Measurements from ENCODE around the gene CARD9.

CARD9 gene

GRCh38 chr9:136379401-136379800 is 5.9 kb upstream of the CARD9 start:
- no peak for DNase-seq

- DNase-seq, result no peak
Observed at GRCh38 chr9:136379003-136379287, 5.5 kb upstream of the CARD9 start.

DNA sequence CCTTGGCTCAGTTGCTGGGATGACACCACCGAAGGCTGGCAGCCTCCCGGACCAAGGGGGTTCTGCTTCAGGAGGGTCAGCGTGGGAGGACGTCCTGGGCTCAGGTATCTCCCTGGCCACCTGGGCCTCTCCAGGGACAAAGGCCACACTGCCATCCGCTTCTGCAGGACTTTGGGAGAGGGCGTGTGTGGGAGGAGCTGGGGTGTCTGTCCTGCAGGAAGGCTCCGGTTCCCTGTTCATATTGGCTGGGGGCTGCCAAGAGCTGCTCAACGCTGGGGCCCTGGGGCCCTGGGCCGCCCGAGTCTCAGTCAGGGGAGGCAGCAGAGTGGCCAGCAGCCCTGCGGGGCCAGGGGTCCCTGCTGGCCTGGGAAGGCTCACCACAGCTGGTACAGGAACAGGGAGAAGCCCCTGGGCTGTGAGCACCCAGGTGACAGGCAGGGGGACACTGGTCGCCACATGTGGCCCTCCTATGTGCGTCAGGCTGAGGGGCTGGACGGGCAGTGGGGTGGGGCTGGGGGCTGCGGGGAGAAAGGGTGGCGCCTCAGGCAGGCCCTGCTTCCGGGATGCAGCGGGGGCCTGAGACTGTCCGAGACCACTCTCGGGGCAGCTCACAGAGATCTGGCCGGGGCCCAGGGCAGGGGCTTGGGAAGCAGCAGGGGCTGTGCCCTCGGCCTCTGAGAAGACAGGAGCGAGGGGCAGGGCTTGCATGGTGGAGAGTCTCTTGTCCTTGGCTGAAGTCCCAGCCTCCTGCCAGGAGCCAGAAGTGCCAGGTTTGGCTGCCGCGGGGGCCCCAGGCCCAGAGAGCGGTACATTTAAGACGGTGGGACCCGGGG is 4.9 kb upstream of the CARD9 start:
- no peak for DNase-seq

DNA sequence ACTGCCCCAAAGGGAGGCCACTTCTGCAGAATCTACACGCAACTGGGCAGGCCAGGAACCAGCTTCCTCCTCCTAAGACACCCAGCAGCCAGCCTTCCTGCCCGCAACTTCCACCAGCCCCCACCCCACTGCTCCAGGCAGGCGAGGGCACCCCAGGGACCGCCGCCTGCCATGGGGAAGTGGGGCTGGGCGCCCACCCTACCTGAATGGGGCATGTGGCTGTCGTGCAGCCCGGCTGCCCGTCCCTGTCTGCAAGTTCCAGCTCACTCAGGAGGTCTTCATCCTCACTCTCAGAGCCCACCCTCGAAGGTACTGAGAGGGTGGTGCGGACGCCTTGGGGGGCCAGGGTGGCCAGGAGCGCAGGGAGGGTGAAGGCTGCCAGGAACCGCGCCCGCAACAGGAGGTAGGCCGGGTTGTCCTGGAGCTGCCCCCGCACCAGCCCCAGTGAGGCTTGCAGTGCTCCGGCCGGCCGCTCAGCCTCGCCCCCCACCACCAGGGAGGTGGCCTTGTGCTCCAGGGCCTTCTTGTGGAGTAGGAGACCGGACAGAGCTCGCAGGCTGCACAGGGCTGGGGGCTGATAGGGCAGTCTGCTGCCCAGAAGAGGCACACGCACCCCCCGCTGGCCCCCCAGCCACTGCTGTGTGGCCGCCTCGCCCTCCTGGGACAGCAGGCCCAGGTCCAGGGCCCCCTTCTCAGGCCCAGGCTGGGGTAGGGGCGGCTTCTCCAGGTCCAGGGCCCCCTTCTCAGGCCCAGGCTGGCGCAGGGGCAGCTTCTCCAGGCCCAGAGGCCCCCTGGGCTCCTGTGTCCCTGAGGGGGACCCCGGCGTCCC is 4.1 kb upstream of the CARD9 start:
- no peak for DNase-seq

DNA sequence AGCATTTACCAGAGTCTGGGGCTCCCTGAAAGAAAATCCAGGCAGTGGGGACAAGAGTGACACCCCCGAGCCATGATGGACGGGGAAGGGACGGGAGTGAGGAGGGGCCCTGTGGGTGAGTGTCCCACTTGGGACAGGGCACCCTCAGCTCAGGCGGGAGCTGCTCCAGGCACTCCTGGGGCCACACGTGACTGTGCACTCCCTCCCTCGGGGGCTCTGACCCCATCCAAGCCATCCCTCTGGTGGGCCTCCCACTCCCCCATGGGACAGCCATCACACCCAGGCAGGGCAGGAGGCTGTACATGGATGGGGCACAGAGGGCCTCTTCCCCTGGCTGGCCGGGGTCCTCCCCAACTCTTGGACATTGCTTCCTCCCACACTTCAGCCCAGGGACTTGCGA is 3.0 kb upstream of the CARD9 start:
- no peak for DNase-seq

DNA sequence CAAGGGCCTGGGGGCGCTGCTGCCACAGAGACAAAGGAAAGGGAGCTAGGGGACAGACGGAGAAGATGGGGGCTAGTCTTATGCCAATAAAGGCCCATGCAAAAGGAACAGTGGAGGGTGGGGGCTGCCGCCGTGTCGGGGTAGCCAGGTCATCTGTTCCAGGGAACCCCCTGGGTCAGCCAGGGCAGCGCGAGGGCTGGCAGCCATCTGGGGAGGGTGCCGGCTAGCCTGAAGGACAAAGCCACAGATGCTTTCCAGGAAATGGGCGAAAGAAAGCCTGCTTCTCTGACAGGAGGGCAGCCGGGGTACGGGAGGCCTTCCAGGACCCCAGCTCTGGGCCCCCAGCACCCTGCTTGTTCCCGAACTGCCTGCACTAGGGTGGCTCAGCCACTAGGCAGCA is 1.6 kb upstream of the CARD9 start:
- DNase-seq, result no peak

DNA sequence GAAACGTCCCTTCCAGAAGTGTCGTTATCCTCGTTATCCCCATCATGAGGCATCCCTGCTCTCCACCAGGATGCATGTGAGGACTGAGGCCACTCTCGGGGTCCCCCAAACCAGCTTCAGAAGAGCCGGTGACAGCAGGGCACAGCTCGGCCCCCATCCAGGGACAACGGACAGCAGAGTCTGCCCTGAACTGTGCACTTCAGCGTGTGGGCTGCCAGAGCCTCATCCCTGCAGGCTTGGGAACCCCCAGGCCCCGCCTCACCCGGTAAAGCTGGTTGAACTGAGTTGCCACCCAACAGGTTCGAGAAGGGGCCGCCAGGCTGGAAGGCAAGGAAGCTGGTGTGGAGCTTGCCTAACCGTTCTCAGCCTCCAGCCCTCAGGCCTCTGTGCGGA is 710 bp upstream of the CARD9 start:
- no peak for DNase-seq

- DNase-seq, result no peak
Observed at GRCh38 chr9:136372561-136373299, 739 bp downstream of the CARD9 start.

DNA sequence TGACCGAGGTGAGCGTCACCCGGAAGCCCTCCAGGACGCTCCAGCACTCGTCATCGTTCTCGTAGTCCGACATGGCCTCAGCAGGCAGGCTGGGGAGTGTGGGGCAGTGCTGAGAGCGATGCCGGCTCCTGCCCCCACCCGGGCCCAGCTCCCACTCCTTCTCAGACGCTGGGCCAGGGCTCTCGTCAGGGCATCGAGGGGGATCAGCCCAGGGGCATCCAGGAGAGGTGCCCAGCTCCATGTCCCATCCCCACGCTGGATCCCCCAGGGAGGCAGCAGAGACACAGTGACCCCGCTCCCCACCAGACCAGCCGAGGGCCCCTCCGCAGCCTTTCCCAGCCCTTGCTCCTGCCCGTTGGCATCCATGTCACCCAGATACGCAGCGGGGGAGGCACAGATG is 1.5 kb downstream of the CARD9 start:
- DNase-seq, result no peak

DNA sequence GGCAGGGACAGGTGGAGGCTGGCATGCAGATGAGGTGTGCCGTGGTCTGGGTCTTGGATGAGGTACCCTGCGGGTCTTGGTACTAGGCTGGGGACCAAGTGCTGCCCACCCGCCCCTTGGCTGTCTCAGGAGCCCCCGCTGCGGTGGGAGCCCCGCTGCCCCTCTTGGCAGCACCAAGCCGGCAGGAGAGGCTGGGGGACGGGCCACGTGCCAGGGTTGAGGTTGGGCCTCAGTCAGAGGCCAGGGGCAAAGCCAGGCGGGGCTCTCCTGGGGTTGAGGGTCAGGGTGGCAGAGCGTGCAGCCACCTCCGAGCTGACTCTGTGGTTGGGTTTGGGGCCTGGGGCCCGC is 2.0 kb downstream of the CARD9 start:
- no peak for DNase-seq

GRCh38 chr9:136370687-136371532 is 2.6 kb downstream of the CARD9 start:
- DNase-seq, result no peak

DNA sequence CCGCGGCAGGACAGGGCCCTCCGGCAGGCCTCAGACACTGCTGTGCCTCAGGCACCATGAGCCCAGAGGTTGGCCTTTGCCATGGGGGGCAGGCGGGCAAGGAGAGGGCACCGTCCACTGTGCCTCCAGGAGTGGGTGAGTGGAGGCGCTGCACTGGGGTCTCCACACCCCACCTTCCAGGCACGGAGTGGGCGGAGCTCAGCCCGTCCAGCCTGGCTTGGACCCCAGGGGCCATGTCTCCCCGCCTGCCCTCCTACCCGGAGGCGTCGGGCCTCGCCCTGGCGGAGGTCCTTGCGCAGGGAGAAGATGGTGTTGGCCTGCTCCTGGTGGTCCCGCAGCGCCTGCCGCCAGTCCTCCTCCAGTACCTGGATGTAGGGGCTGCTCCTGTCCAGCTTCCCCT is 3.4 kb downstream of the CARD9 start:
- no peak for DNase-seq

DNA sequence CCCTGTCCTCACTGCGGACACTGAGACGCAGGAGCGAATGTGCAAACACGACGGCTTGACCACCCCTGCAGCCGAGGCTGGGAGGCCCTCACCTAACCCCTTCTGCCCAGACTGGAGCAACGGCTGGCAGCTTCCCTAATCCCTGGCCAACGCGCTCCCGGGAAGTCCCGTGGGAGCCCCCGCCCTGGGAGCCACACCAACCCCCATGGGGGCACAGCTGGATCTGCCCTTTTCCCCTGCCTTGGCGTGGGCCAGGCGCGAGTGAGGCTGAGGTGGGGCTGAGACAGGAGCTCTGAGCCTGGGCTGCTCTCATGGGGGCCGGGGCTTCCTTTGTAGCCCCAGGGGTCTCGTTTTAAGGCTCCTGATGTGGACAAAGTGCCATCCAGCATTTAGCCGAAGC is 5.3 kb downstream of the CARD9 start:
- no peak for DNase-seq

- DNase-seq, result no peak
Observed at GRCh38 chr9:136367296-136368145, 5.9 kb downstream of the CARD9 start.

GRCh38 chr9:136366826-136367225 is 6.6 kb downstream of the CARD9 start:
- no peak for DNase-seq

DNA sequence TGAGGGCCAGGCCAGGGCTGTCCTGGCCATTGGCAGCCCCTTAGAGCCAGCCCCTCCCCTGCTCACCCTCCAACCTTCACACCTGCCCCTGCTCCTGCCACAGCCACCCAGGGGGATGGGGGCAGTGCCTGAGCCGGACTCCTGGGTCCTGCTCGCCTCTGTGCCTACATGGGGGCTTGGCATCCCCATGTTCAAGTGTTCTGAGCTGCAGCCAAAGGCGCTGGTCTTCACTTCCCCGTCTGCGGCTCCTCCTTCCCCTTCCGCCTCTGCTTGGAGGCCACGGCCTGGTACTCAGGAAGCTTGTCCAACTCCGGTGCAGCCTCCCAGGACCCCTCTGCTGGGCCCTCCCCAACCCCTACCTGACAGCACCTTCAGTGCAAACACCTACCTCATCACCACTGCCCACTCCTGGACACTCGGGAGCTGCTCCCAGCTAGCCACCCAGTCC is 7.7 kb downstream of the CARD9 start:
- DNase-seq, result no peak

DNA sequence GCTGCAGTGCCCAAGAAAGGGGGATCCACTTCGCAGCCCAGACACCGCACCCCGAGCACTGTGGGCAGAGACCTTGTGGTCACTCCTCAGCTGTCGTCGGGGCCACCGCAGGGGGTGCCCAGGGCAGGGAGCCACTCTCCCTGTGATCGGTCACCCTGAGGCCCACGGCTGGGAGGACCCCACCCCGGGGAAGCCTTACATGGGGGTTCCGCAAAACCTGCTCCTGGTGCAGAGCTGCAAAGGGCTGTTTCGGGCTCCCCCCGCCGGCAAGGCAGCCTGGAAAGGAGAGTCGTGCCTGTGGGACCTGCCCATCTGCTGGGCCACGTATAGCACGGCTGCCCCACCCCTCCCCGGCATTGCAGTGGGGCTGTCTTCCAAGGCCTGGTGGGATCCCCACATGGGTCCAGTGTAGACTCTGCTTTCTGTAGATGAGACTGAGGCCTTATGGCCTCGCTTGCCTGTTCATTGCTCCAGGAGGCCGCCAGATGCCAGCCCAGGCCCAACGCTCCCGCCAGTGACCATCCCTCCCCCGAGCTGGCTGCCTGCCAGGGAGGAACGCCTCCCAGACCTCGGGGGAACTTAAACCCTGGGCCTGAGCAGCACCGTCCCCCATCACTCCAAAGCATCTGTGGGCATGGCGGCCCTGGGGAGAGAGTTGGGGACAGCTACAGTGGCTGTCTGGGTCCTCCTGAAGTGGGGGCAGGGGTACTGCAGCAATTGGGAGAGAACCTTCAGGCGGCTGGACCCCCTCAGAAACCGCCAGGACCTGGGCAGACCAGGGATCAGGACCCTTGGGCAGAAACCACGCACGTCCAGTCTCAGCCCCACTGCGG is 8.3 kb downstream of the CARD9 start:
- DNase-seq, result no peak

DNA sequence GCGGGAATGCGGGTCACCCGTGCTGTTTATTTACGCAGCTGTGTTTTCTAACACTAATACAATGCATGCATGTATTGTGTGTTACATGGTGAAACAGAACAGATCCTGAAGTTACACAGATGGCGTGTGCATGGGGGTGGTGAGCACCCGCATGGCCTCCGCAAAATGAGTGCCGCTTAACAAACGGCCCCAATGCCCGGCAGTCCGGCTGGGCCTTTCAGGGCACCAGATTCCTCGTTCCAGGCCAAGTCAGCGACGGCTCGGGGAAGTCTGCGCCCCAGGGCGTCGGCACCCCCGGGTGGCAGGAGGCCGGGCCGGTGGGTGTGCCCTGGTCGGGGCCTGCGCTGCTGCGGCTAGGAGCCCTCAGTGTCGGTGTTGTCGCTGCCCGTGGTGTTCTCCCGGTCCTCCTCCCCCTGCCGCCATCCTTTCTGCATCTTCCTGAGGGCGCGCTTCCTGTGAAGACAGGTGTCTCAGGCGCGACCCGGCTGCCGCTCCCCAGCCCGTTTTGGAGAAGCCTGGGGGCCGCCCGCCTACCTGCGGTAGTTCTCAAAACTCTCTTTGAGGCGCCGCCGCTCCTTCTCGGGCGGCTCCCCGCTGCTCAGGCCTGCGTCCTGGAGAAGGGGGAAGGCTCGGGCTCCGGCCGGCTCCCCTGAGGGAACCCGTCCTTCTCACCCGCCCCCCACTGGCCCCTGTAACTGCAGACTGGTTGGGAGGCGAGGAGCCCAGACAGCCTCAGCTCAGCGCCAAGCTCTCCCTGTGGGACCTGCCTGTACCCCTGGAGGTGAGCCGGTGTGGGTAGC is 9.3 kb downstream of the CARD9 start:
- DNase-seq, result no peak

- peak; percentile 95 for DNase-seq
Observed at GRCh38 chr9:136363106-136363948, 10.1 kb downstream of the CARD9 start, which contains the start of gene DNLZ. Gene DNLZ, minus strand, starts transcription at chr9:136363744. Its CDS starts 30 bp downstream, at chr9:136363714.

All from CD4-positive, alpha-beta T cell treated with Interleukin-12 subunit alpha and Interleukin-12 subunit beta, for 1 hour (primary cell).